Adipocyte (in vitro differentiated cells): Measurements from ENCODE around the gene TEX22.
A peak's percentile ranks its signal among the peaks of the same experiment; 100 is the strongest.
"Not testable (repeated sequence)": the region's sequence is repeated elsewhere in the genome, so short reads cannot be mapped to it uniquely, and the experiment has no call there.

Experiments
- DNase-seq: peaks from one replicate; pipeline ENCODE4 v3.0.0-alpha.2; 2015; ENCODE audit warnings: low read depth
- H3K27me3 ChIP-seq: replicated peaks from 2 replicates; pipeline ENCODE4 v1.7.0; 2013; ENCODE audit warnings: mild to moderate bottlenecking, low read length, moderate library complexity; ENCODE audit not compliant: control insufficient read depth, insufficient read depth
- H3K36me3 ChIP-seq: 2 replicates; pipeline ENCODE4 v1.7.0; 2013; ENCODE audit warnings: low read length, mild to moderate bottlenecking, moderate library complexity; ENCODE audit not compliant: control insufficient read depth, insufficient read depth, severe bottlenecking
- H3K4me1 ChIP-seq: 2 replicates; pipeline ENCODE4 v1.7.0; 2013; ENCODE audit warnings: mild to moderate bottlenecking, low read length, moderate library complexity; ENCODE audit not compliant: control insufficient read depth, insufficient read depth
- H3K4me3 ChIP-seq: 2 replicates; pipeline ENCODE4 v1.7.0; 2013; ENCODE audit warnings: mild to moderate bottlenecking, low read length, moderate library complexity
- H3K9ac ChIP-seq: 2 replicates; pipeline ENCODE4 v1.7.0; 2013; ENCODE audit warnings: mild to moderate bottlenecking, low read length, moderate library complexity
- H3K9me3 ChIP-seq: 2 replicates; pipeline ENCODE4 v1.7.0; 2013; ENCODE audit warnings: mild to moderate bottlenecking, low read length, moderate library complexity; ENCODE audit not compliant: control insufficient read depth

Gene TEX22

GRCh38 chr14:105356927-105357326, 41.4 kb upstream of the TEX22 start:
- Histone ChIP-seq H3K4me1 (peaks cover 2% of the 10 kb centered on the region), H3K36me3 (peaks cover 19% of the 10 kb centered on the region), H3K4me3 (no peak overlapping the region), H3K9me3 (no peaks in the 10 kb centered on the region), H3K27me3 (no peaks in the 10 kb centered on the region), H3K9ac (no peak overlapping the region)
- no peak for DNase-seq

- no peaks in the 10 kb centered on the region for H3K4me1 ChIP-seq
- DNase-seq, result no peak
- no peak overlapping the region for H3K4me3 ChIP-seq
- no peak overlapping the region for H3K9ac ChIP-seq
- no peaks in the 10 kb centered on the region for H3K9me3 ChIP-seq
- peaks cover 19% of the 10 kb centered on the region for H3K36me3 ChIP-seq
- no peaks in the 10 kb centered on the region for H3K27me3 ChIP-seq
Observed at GRCh38 chr14:105357626-105358025, 40.7 kb upstream of the TEX22 start.

GRCh38 chr14:105358140-105358846, 40.0 kb upstream of the TEX22 start:
- H3K9ac ChIP-seq, result no peak overlapping the region
- H3K4me3 ChIP-seq, result no peak overlapping the region
- no peaks in the 10 kb centered on the region for H3K9me3 ChIP-seq
- no peaks in the 10 kb centered on the region for H3K27me3 ChIP-seq
- DNase-seq, result no peak
- H3K36me3 ChIP-seq, result peaks cover 19% of the 10 kb centered on the region
- H3K4me1 ChIP-seq, result no peaks in the 10 kb centered on the region

GRCh38 chr14:105358943-105359342, 39.4 kb upstream of the TEX22 start:
- DNase-seq, result no peak
- no peak overlapping the region for H3K4me3 ChIP-seq
- H3K9ac ChIP-seq, result no peak overlapping the region
- peaks cover 3% of the 10 kb centered on the region for H3K4me1 ChIP-seq
- no peaks in the 10 kb centered on the region for H3K27me3 ChIP-seq
- peaks cover 19% of the 10 kb centered on the region for H3K36me3 ChIP-seq
- no peaks in the 10 kb centered on the region for H3K9me3 ChIP-seq

- not testable (repeated sequence) for H3K4me1 ChIP-seq, H3K27me3 ChIP-seq, H3K36me3 ChIP-seq, DNase-seq, H3K9ac ChIP-seq, H3K9me3 ChIP-seq, H3K4me3 ChIP-seq
Observed at GRCh38 chr14:105361412-105361811, 36.9 kb upstream of the TEX22 start.

- H3K36me3 ChIP-seq, result peaks cover 19% of the 10 kb centered on the region
- H3K27me3 ChIP-seq, result no peaks in the 10 kb centered on the region
- H3K4me3 ChIP-seq, result peak overlapping the region; percentile 66
- DNase-seq, result peak; percentile 67
- peaks cover 5% of the 10 kb centered on the region for H3K4me1 ChIP-seq
- H3K9me3 ChIP-seq, result no peaks in the 10 kb centered on the region
- no peak overlapping the region for H3K9ac ChIP-seq
Observed at GRCh38 chr14:105363847-105364708, 34.3 kb upstream of the TEX22 start.

GRCh38 chr14:105365101-105365500, 33.2 kb upstream of the TEX22 start:
- no peak for DNase-seq
- H3K4me3 ChIP-seq, result no peak overlapping the region
- no peaks in the 10 kb centered on the region for H3K9me3 ChIP-seq
- peaks cover 5% of the 10 kb centered on the region for H3K4me1 ChIP-seq
- H3K36me3 ChIP-seq, result peaks cover 19% of the 10 kb centered on the region
- no peak overlapping the region for H3K9ac ChIP-seq
- no peaks in the 10 kb centered on the region for H3K27me3 ChIP-seq

- no peak overlapping the region for H3K9ac ChIP-seq
- no peak overlapping the region for H3K4me3 ChIP-seq
- H3K27me3 ChIP-seq, result no peaks in the 10 kb centered on the region
- H3K4me1 ChIP-seq, result peaks cover 5% of the 10 kb centered on the region
- no peaks in the 10 kb centered on the region for H3K9me3 ChIP-seq
- DNase-seq, result no peak
- peaks cover 18% of the 10 kb centered on the region for H3K36me3 ChIP-seq
Observed at GRCh38 chr14:105365681-105366080, 32.7 kb upstream of the TEX22 start.

- DNase-seq, result no peak
- H3K9ac ChIP-seq, result no peak overlapping the region
- H3K9me3 ChIP-seq, result no peaks in the 10 kb centered on the region
- peaks cover 14% of the 10 kb centered on the region for H3K36me3 ChIP-seq
- H3K4me3 ChIP-seq, result no peak overlapping the region
- H3K4me1 ChIP-seq, result peaks cover 5% of the 10 kb centered on the region
- H3K27me3 ChIP-seq, result no peaks in the 10 kb centered on the region
Observed at GRCh38 chr14:105366386-105367074, 31.8 kb upstream of the TEX22 start.

- no peaks in the 10 kb centered on the region for H3K9me3 ChIP-seq
- H3K27me3 ChIP-seq, result no peaks in the 10 kb centered on the region
- peaks cover 5% of the 10 kb centered on the region for H3K4me1 ChIP-seq
- no peak overlapping the region for H3K9ac ChIP-seq
- no peak overlapping the region for H3K4me3 ChIP-seq
- peaks cover 20% of the 10 kb centered on the region for H3K36me3 ChIP-seq
- DNase-seq, result no peak
Observed at GRCh38 chr14:105367116-105368031, 31.0 kb upstream of the TEX22 start.
